CD4-positive, alpha-beta T cell treated with Interleukin-17A for 1 hour (primary cell): ENCODE measurements around the gene ZNF835.
A peak's percentile ranks its signal among the peaks of the same experiment; 100 is the strongest.
"Not testable (repeated sequence)": the region's sequence is repeated elsewhere in the genome, so short reads cannot be mapped to it uniquely, and the experiment has no call there.

Source experiments
- DNase-seq: peaks from one replicate; pipeline ENCODE4 v3.0.0-alpha.2; 2020

Gene ZNF835

DNA sequence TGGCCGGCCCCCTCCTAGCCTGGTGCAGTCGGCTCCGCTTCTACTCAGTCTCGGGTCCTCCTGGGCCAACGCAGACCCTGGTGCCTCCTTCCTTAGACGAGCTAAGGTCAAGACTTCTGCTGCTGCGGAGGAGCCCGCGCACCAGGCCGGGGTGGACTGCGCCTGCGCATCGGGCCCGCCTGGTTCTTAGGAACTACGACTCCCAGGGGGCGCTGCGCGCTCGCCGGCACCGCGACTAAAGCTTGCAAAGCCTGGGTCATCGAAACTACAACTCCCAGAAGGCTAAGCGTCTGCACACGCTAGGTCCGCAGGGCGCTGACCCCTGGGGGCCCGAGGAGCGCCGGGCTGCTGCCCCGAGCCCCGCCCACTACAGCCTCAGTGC, at the start of gene ZNF835:
TSS of gene ZNF835 (minus strand) at position 145 of the 382 bp plus-strand sequence. CDS start 6,559 bp downstream, outside the sequence.
- DNase-seq = peak; percentile 86

DNA sequence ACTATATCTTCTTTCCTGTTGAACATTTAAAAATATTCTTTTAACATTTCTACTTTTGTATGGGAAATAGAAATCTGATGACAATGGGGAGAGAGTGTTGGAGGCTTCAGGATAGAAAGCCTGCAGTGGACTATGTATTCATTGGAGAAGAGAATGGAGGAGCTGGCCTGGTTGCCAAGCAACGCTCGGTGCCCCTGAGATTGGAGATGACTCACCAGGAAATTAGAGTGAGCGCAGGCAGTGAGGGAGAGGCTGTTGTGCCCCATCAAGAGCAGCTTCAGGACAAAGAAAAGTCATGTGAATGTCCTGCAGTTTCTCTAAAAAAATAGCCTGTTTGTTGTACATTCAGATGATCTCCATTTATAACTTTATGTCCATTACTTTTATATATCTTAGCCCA, 48.7 kb upstream of the ZNF835 start:
- DNase-seq = no peak

DNA sequence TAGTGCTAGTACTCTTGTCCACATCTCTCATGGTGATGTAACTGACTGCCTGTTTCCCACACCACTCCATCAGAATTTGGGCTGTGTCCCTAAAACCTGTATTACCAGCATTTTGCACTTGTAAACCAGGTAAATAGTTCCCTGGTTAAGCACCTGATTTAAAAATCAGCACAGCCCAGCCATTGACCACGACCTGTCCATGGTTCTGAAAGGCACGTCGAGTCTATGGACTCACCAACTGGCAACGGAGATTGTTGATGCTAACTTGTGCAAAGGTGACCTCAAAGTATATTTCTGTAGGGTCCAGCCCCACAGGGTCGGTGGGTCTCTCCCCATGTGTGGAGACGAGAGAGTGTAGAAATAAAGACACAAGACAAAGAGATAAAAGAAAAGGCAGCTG, 46.7 kb upstream of the ZNF835 start:
- DNase-seq = no peak

DNA sequence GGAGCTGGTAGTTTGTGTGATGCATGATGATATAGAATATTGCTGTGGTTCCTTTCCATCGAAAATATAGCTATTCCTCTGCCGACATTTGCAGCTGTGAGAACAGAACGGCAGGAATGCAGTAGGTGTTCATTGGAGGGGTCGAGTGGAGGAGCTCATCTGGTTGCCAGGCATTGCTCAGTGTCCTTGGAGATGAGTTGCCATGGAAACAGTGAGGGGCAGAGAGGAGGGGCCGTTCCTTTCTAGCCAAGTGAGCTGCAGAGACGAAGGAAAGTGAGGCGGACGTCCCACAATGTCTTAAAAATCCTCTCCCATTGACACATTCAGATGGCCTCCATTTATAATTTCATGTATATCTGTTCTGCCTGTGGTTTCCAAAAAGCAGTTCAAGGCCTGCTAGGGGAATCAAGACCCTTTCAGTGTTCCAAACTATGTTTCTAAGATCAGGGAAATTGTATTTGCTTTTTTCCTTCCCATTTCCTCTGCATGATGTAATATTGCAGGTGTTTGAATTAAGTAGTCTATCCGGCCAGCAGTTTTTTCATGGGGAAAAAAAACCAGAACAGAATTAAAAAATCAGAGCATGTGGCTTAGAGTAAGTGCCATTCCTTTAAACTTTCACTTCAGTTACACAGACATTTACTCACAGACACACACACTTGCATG, 41.2 kb upstream of the ZNF835 start:
- DNase-seq = no peak

DNA sequence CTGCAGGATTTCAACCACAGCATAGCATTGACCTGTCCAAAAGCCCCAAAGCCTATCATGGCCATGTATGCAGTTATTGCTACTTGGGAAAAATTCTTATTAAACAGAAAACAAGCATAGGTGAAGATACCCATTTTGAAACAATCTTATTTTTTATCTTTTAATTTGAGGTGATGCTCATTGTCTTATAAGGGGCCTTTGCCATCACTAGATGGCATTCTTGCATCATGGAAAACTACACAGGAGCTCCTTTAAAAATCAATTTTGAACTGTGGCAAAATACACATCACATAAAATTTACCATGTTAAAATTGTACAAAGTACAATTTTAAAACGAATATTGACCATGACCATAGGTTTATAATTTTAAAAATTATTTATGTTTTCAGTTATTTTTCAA, 38.9 kb upstream of the ZNF835 start:
- DNase-seq = no peak

DNA sequence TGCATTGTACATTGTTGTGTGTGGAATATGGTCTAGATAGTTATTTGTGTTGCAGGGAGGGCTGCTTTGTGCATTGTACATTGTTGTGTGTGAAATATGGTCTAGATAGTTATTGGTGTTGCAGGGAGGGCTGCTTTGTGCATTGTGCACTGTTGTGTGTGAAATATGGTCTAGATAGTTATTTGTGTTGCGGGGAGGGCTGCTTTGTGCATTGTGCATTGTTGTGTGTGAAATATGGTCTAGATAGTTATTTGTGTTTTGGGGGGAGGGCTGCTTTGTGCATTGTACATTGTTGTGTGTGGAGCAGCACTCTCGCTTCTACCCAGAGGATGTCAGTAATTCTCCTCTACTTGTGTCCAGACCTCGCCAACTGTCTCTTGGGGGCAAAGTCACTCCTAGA, 36.3 kb upstream of the ZNF835 start:
- DNase-seq = no peak

DNA sequence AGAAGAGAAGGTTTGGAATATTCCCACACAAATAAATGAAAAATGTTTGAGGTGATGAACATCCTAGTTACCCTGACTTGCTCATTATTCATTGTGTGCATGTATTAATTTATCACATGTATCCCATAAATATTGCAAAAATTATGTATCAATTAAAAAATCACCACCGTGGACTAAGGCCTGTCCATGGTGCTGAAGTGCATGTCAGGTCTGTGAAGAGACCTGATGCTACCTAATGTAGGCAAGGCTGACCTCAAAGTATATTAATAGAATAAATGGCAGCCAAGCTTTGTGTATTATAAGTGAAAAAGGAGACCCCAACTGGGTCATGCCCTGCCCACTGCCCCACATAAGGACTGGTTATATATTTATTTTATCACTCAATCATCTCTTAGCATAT, 34.4 kb upstream of the ZNF835 start:
- no peak for DNase-seq

DNA sequence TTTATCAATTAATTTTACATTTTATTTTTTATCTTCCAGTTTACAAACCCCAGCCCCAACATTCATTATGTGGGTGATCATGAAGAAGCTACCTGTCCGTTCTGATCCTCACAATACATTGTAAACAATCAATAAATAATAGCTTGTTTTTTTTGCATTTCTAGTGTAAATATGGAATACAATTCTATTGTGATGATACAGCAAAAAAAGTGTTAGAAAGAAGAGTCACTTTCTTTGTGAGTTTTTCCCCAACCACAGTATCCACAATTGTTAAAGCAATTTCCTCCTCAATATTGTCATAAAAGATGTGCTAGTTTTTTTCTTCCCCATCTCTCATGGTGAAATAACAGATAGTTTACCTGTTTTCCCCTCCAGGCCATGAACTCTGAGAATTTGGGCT, 30.3 kb upstream of the ZNF835 start:
- no peak for DNase-seq

DNA sequence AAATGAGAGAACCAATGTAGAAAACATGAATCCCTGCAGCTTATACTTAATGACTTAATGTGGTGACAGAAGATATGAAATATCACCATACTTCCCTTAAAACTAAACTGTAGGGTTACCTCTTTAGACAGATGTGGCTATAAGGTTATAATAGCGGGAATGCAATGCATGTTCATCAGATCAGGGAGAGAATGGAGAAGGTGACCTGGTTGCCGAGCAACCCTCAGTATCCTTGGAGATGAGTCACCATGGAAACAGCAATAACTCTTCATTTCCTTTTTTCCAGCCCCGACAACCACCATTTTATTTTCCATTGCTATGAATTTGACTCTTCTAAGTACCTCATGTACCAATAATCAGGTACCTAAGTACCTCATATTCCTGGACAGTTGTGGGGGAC, 28.0 kb upstream of the ZNF835 start:
- no peak for DNase-seq

DNA sequence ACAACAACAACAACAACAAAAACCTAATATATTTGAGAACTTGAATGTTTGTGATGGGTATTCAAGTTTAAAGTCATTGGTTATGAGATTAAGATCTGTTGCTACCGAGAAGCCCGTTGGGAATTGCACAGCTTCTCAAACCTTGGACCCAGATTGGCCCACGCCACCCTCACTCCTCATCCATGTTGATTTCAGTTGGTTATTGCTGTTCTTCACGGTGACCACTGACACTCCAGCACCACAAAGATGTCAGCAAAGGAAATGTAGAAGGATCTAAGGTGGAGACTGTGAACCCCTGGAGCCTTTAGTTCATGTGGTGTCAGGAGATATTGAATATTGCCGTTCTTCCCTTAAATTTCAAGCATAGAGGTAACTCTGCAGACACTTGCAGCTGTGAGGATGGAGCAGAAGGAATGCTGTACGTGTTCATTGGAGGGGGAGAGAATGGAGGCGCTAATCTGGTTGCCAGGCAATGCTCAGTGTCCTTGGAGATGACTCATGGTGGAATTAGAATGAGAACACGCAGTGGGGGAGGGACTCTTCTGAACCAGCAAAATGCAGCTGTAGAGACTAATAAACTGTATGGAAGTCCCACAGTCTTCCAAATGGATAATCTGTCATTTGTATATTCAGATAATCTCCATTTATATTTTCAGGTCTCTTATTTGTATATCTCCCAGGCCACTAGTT, 20.8 kb upstream of the ZNF835 start:
- no peak for DNase-seq

DNA sequence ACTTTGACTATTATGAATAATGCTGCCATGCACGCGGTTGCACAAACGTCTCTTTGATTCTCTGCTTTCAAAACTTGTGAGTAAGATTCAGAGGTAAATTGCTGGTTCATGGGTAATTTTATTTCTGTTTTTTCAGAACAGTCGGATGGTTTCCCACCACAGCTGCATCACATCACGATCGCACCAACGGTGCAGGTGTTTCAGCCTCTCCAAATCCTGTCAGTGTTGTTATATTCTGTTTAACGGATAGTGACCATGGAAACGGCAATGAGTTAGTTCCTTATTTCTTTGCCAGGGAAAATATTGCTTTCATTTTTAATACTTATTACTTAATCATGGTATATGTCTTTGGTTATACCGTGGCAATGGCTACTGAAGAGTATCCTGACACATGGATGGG, 19.1 kb upstream of the ZNF835 start:
- DNase-seq = no peak

DNA sequence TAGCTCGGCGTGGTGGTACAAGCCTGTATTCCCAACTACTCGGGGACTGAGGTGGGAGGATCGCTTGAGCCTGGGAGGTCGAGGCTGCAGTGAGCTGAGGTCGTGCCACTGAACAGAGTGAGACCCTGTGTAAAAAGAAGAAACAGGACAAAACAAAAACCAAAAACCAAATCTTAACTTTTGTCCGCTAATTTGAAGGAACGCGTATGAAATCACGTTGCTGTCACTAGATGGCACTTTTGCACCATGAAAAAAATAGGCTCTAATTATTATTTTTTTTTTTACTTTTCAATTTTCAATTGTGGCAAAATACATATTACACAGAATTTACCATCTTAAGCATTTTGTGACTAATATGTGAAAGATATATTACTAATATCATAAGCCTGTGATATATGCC, 17.6 kb upstream of the ZNF835 start:
- no peak for DNase-seq

DNA sequence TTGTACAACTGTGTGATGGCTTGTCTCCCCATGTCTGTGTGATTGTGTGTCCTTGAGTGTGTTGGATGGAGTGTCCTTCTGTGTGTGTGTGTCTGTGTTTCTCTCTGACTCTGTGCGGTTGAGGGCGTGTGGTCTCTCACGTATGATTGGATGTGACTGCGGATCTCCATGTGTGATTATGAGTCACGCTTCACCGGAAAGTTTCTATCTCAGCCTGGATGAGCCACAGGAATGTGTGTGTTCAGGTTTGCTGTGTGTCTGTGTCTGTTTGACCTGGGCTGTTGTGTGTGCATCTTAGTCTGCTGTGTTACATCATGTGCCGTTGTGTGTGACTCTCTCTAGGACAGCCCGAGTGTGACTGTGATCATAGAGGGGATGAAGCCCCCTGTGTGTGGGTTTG, 15.5 kb upstream of the ZNF835 start:
- DNase-seq = no peak

DNA sequence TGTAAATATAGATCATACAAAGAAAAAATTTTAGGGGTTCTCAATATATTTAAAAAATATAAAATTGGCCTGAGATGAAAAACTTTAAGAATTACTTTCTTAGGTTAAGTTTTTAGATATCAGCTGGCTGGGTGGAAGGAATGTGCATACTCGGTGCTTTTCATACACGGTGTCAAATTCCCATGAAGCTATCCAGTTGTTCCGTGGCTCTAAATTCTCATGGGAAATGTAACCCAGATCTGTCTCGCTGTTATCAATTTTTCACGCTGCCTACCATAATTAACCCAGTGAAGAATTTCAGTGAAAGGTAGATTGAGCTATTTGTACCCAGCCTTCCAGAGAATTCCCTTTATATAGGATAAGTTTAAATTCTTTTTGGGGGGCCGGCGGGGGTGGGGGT, 11.6 kb upstream of the ZNF835 start:
- no peak for DNase-seq

DNA sequence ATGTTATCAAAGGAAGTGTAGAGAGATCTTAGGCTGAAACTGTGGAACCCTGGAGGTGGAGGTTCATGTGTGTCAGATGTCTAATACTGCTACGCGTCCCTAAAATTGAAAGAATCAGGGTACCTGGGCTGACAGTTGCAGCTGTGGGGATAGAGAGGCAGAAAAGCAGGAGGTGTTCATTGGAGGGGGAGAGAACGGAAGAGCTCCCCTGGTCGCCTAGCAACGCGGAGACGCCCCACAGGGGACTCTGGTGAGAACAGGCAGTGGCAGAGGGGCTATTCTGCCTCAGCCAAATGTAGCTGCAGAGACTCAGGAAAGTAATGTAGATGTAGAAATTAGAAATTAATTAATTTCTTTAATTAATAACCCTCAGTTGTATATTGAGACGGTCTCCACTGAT, 10.1 kb upstream of the ZNF835 start:
- no peak for DNase-seq

DNA sequence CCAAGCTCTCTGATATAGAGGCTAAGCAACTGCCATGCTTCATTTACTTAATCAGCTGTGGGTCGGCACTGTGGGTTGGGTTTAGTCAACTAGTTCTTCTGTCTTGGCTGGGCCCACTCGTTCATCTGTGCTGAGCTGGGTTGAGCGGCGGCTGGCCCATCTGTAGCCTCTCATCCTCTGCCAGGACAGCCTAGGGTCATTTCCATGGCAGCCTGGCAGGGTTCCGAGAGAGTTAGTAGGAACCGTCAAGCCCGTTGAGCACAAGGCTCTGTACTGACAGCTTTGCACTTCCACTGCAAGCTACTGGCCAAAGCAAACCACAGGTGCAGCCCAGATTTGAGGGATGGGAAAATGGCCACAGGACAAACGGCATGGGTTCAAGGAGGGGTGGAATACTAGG, 6.6 kb upstream of the ZNF835 start:
- DNase-seq = no peak

DNA sequence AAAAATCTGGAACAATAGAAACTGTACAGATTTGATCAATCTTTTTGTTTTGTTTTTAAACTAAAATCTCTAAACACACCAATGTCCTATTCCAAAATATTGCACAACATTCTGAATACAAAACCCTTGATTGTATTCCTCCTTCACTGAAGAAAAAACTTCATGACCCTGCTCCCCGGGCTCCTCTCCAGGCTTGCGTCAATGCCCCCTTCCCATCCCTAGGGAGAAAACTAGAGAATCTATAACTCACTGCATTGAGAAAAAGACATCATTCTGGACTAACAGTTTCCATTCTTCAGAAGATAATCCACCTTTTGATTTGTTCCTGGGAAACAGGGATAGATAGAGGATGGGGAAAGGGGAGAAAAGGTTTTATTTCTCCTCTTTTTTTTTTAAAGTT, 1.1 kb upstream of the ZNF835 start:
- not testable (repeated sequence) for DNase-seq

DNA sequence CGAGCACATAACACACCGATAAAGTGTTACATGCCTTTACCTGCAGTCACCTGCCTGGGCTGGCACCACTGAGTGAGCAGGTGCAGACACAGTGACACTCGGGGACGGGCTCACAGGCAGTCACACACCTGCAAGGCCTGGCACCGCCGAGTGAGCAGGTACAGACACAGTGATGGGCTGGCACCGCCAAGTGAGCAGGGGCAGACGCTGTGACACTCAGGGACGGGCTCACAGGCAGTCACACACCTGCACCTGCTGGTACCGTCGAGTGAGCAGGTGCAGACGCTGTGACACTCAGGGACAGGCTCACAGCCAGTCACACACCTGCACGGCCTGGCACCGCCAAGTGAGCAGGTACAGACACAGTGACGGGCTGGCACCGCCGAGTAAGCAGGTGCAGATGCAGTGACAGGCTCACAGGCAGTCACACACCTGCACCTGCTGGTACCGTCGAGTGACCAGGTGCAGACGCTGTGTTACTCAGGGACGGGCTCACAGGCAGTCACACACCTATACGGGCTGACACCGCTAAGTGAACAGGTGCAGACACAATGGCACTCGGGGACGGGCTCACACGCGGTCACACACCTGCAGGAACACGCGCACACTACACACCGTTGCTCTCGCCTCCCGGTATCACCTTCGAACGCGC, 470 bp downstream of the ZNF835 start:
- no peak for DNase-seq

DNA sequence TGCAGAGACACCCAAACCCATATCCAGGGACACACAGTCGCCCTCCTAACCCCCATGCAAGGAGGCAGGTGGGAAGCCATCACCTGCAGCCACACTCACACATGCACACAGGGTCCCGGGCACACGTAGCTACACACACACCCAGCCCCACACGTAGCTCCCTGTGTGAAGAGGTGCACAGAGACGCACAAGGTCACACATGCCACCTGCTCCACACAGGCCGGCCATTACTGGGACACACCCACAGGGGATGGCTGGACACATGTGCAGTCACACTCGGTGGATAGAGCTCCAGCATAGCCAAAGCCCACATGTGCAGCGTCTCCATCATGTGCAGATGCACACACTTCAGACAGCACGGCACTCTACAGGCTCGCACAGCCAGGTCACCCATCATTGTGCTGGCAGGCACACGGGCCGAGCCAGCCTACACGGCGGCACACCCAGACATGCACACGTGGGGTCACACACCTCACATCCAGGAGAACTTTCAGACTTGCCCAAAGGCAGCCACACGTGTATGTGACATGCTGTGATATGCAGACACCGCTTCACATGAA, 1.1 kb downstream of the ZNF835 start:
- no peak for DNase-seq

DNA sequence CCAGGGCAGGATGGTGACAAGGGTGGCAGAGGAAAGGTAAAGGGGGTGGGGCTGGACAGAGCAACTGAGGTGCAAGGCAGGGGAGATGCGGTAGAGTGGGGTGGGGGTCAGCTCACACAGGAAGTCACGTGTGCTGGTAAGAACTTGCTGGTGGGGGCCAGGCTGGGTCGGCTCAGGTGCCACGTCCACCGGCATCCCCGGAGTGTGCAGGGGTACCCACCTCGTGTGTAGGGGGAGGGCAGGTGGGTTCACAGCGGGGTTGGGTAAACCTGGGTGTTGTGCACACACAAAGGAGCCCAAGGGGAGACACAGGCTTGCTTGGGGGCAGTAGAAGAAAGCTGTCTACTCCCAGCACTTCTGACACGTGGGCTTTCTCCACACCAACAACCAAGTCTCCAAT, 2.9 kb downstream of the ZNF835 start:
- no peak for DNase-seq

DNA sequence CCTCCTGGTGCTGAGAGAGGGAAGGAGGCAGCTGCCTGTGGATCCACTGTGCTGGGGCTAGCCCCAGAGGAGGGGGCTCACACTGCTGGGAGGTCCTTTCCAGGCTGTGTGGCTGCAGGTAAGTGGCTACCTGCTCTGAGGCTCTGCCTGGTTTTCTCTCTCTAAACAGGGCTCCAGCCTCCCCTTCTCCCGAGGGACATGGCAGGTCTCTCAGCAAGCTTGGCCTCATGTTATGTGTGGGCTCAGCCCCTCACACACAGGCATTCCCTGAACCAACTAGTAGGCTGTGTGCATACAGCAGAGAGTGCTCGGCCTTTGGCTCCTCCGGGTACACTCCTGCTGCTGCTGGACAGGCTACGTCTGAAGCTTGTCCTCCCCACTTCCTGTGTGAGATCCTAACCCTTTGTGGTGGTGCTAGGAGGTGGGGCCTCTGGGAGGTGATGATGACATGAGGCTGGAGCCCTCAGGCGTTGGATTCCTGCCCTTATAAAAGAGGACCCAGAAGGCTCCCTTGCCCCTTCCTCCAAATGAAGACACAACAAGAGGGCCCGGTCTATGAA, 4.2 kb downstream of the ZNF835 start:
- no peak for DNase-seq

DNA sequence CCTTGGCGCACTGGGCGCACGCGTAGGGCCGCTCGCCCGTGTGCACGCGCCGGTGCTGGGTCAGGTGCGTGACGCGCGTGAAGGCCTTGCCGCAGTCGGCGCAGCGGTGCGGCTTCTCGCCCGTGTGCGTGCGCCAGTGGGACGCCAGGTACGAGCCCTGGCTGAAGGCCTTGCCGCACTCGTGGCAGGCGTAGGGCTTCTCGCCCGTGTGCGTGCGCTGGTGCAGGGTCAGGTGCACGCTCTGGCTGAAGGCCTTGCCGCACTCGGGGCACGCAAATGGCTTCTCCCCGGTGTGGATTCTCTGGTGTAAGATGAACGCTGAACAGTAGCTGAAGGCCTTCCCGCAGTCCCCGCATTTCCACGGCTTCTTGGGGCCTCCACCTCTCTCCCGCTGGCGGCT, 7.0 kb downstream of the ZNF835 start:
- DNase-seq = no peak

DNA sequence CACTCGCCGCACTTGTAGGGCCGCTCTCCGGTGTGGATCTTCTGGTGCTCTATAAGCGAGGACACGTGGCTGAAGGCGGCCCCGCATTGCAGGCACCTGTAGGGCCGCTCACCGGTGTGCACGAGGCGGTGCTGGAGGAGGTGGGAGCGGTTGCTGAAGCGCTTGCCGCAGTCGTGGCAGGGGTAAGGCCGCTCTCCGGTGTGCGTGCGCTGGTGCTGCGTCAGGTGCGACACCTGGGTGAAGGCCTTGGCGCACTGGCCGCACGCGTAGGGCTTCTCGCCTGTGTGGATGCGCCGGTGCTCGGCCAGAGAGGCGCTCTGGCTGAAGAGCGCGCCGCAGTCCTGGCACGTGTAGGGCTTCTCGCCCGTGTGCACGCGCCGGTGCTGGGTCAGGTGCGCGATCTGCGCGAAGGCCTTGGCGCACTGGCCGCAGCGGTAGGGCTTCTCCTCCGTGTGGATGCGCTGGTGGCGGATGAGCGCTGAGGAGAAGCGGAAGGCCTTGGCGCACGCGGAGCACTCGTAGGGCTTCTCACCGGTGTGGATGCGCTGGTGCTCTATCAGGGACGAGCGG, 7.5 kb downstream of the ZNF835 start:
- no peak for DNase-seq

DNA sequence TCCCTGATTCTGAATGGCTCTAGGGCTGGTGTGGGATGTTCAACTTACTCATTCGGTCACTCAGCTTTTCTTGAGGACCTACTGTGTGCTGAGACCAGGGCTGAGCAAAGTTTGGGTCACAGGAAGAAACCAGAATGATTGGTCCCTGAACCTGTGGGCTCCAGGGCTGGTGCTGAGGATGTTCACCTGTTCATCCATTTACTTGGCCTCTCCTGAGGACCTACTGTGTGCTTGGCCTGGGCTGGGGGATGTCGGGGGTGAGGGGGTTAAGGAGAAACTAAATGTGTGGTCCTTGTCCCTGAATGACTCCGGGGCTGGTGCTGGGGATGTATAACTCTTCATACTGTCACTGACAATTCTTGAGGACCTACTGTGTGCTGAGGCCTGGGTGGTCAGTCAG, 10.3 kb downstream of the ZNF835 start:
- DNase-seq = no peak
